K562 (cell line): ENCODE data around the gene PRPF6. TPM values are rescaled to one million over a fixed set of nuclear protein-coding genes. Genes with fewer than 3 reads are reported as not detected.
A peak's percentile ranks its signal among the peaks of the same experiment; 100 is the strongest.

ENCODE experiments used
- ATF7 ChIP-seq: fragments of 450-650 bp; IDR thresholded peaks from 2 replicates; pipeline ENCODE4 v1.7.1; 2014; ENCODE audit warnings: mild to moderate bottlenecking, moderate library complexity
- CBX1 ChIP-seq: sonication (generic); IDR thresholded peaks from 2 replicates; pipeline ENCODE4 v1.6.1; 2016; ENCODE audit warnings: antibody characterized with exemption, low read depth, mild to moderate bottlenecking
- DEAF1 ChIP-seq: fragments of 450-650 bp; formaldehyde crosslinking; IDR thresholded peaks from 2 replicates; pipeline ENCODE4 v1.4.0; 2020; ENCODE audit warnings: mild to moderate bottlenecking, moderate library complexity
- GTF2A2 ChIP-seq: IDR thresholded peaks from 2 replicates; pipeline ENCODE4 v1.6.1; 2016; ENCODE audit warnings: mild to moderate bottlenecking, missing genetic modification characterization, missing compliant biosample characterization
- IFI16 ChIP-seq: fragments of 250-450 bp; sonication (Bioruptor Pico); IDR thresholded peaks from 2 replicates; pipeline ENCODE4 v2.1.2; 2022; ENCODE audit warnings: mild to moderate bottlenecking, inconsistent platforms
- ILF3 ChIP-seq: fragments of 450-650 bp; IDR thresholded peaks from 2 replicates; pipeline ENCODE4 v1.6.1; 2018; ENCODE audit warnings: antibody characterized with exemption, mild to moderate bottlenecking, moderate library complexity, borderline replicate concordance
- MED1 ChIP-seq: sonication (generic); formaldehyde crosslinking; IDR thresholded peaks from 2 replicates; pipeline ENCODE4 v1.8.1; 2023; ENCODE audit warnings: missing genetic modification reagents, borderline replicate concordance
- MXD1 ChIP-seq: fragments of 250-450 bp; sonication (Bioruptor Pico); IDR thresholded peaks from 2 replicates; pipeline ENCODE4 v1.8.0; 2021; ENCODE audit warnings: borderline replicate concordance, mild to moderate bottlenecking, moderate library complexity; ENCODE audit not compliant: poor library complexity, severe bottlenecking
- NCOA4 ChIP-seq: fragments of 450-650 bp; IDR thresholded peaks from 2 replicates; pipeline ENCODE4 v1.6.1; 2018; ENCODE audit warnings: mild to moderate bottlenecking; ENCODE audit not compliant: partially characterized antibody
- PREB ChIP-seq: sonication (generic); formaldehyde crosslinking; IDR thresholded peaks from 2 replicates; pipeline ENCODE4 v1.8.1; 2023; ENCODE audit warnings: mild to moderate bottlenecking, missing genetic modification reagents
- PRMT5 ChIP-seq: sonication (generic); formaldehyde crosslinking; IDR thresholded peaks from 2 replicates; pipeline ENCODE4 v1.5.0; 2020; ENCODE audit warnings: missing genetic modification reagents
- RBM39 ChIP-seq: fragments of 200-400 bp; formaldehyde crosslinking; optimal IDR thresholded peaks from 2 replicates; pipeline ENCODE3; 2018; ENCODE audit warnings: low read depth, low read length
- RREB1 ChIP-seq: fragments of 250-450 bp; sonication (Bioruptor Pico); IDR thresholded peaks from 2 replicates; pipeline ENCODE4 v1.4.0; 2020
- SRF ChIP-seq, 2 experiments: fragments of 250-450, 450-650 bp in 1 of 2; sonication (Bioruptor Pico) in 1 of 2; sonication (generic) in 1 of 2; formaldehyde crosslinking; IDR thresholded peaks; 2 replicates each; pipeline versions ENCODE4 v1.5.0 to v1.5.1; 2020 to 2022; ENCODE audit warnings: mild to moderate bottlenecking in 1 of 2, missing genetic modification reagents in 1 of 2
- XRCC3 ChIP-seq: fragments of 450-650 bp; IDR thresholded peaks from 2 replicates; pipeline ENCODE4 v1.6.1; 2017; ENCODE audit warnings: mild to moderate bottlenecking, moderate library complexity
- ZNF143 ChIP-seq: sonication (generic); formaldehyde crosslinking; IDR thresholded peaks from 2 replicates; pipeline ENCODE4 v1.9.0; 2022; ENCODE audit warnings: mild to moderate bottlenecking, missing genetic modification reagents
- ZNF282 ChIP-seq: sonication (generic); formaldehyde crosslinking; IDR thresholded peaks from 2 replicates; pipeline ENCODE4 v1.8.1; 2023; ENCODE audit warnings: missing genetic modification reagents
- ZNF778 ChIP-seq: fragments of 450-650 bp; formaldehyde crosslinking; IDR thresholded peaks from 2 replicates; pipeline ENCODE4 v1.4.0; 2020; ENCODE audit warnings: mild to moderate bottlenecking, moderate library complexity
- ZNF79 ChIP-seq: fragments of 250-450 bp; sonication (Bioruptor Pico); IDR thresholded peaks from 2 replicates; pipeline ENCODE4 v1.4.0; 2020; ENCODE audit warnings: low read depth, mild to moderate bottlenecking, moderate library complexity
- polyA plus RNA-seq, 8 experiments: library from polyadenylated mRNA; depleted of rRNA in 4 of 8; stranded (reverse) in 5 of 8; unstranded in 3 of 8; fragments of >200 nt; fragmentation: Nextera tagmentation in 2 of 8; fragmentation: Illumina TruSeq in 1 of 8; extraction: Ambion mirVana in 2 of 8; extraction: Trizol in 1 of 8; gene quantifications; 2 replicates each; pipeline versions ENCODE4 v1.2.1 to v1.2.3, GENCODE V29; 2011 to 2014; ENCODE audit warnings: inconsistent platforms in 1 of 8, missing spikeins in 1 of 8
- total RNA-seq, 7 experiments: library from RNA; depleted of rRNA in 6 of 7; stranded (reverse); fragments of >200 nt in 6 of 7; fragmentation: Illumina TruSeq in 2 of 7; extraction: Trizol in 2 of 7; gene quantifications; 2 replicates each; pipeline versions ENCODE4 v1.2.1 to v1.2.3, GENCODE V29; 2011 to 2021; ENCODE audit warnings: low replicate concordance in 1 of 7

The PRPF6 gene
- total and polyA plus RNA-seq, 9 of the 15 experiments (the other 6 are each of a cell fraction or from before 2014, with no cell fraction given): 4.2 to 83.2 (median 59.9) TPM

GRCh38 chr20:63978319-63979228, 2.4 kb upstream of the PRPF6 start (continued):
- TF ChIP-seq RREB1: no peak
- TF ChIP-seq NCOA4: no peak
- TF ChIP-seq GTF2A2 (tag): no peak
- no peak for TF ChIP-seq XRCC3
- TF ChIP-seq PRMT5: no peak
- TF ChIP-seq ILF3: no peak
- TF ChIP-seq IFI16 (CRISPR knock-in tag): no peak
- TF ChIP-seq CBX1: no peak
- no peak for TF ChIP-seq PREB (CRISPR knock-in tag)
- no peak for TF ChIP-seq DEAF1 (CRISPR knock-in tag)
- peak in 1 of 2 experiments; percentile 69; a peak in 2 of 4 replicates for TF ChIP-seq SRF (CRISPR knock-in tag; IDR thresholded peaks at IDR 0.05)
- TF ChIP-seq ZNF79 (CRISPR knock-in tag): no peak
- TF ChIP-seq RBM39: no peak
- no peak for TF ChIP-seq MXD1
- TF ChIP-seq ZNF143 (CRISPR knock-in tag): no peak
- TF ChIP-seq MED1 (CRISPR knock-in tag): no peak
- TF ChIP-seq ZNF282 (CRISPR knock-in tag): no peak
- TF ChIP-seq ZNF778: no peak
- peak; percentile 33; the same call in 1 of the 2 replicates for TF ChIP-seq ATF7
